IMR-90 (cell line): ENCODE data around the gene LRRK2. TPM values are rescaled to one million over a fixed set of nuclear protein-coding genes. Genes with fewer than 3 reads are reported as not detected.
"Not testable (repeated sequence)": the region's sequence is repeated elsewhere in the genome, so short reads cannot be mapped to it uniquely, and the experiment has no call there.

Source experiments
- ATAC-seq: fragments of 200-7000 bp; cut with Tn5 transposase; 2 replicates; pipeline ENCODE4 v1.9.1; 2020; ENCODE audit warnings: low read depth, mild to moderate bottlenecking, moderate library complexity
- BruUV-seq: library from RNA; stranded (reverse); fragments of 400-500 nt; replicated peaks from 2 replicates; lab custom pipeline; 2021; lab: Mats Ljungman, UMichigan
- CTCF ChIA-PET: fragments of 300-600 bp; formaldehyde crosslinking; extraction: SDS; loops from one replicate; lab custom pipeline; 2021; ENCODE audit warnings: antibody characterized with exemption; lab: Yijun Ruan, JAX
- POLR2A ChIA-PET: fragments of 300-600 bp; sonication (Branson Sonifier 250); formaldehyde crosslinking; loops from one replicate; lab custom pipeline; 2022; ENCODE audit warnings: antibody characterized with exemption; ENCODE audit not compliant: unreplicated experiment; lab: Charles Lee
- DNase-seq: peaks from one replicate; pipeline ENCODE4 v3.0.0; 2013
- H2AFZ ChIP-seq: replicated peaks from 2 replicates; pipeline ENCODE3; 2013; ENCODE audit warnings: low read length, mild to moderate bottlenecking; ENCODE audit not compliant: poor library complexity
- H2AK5ac ChIP-seq: 2 replicates; pipeline ENCODE4 v1.6.1; 2013; ENCODE audit warnings: low read depth, low read length, inconsistent platforms
- H2AK9ac ChIP-seq: replicated peaks from 2 replicates; pipeline ENCODE3; 2013; ENCODE audit warnings: mild to moderate bottlenecking, low read depth, low read length, moderate library complexity; ENCODE audit not compliant: poor library complexity
- H2BK120ac ChIP-seq: 2 replicates; pipeline ENCODE4 v1.6.1; 2013; ENCODE audit warnings: low read depth, low read length, inconsistent platforms
- H2BK15ac ChIP-seq: 3 replicates; pipeline ENCODE4 v1.6.1; 2013; ENCODE audit warnings: low read depth, low read length, inconsistent platforms
- H2BK20ac ChIP-seq: 2 replicates; pipeline ENCODE4 v1.6.1; 2013; ENCODE audit warnings: low read depth, mild to moderate bottlenecking, inconsistent platforms, low read length, moderate library complexity
- H2BK5ac ChIP-seq: 2 replicates; pipeline ENCODE4 v1.6.1; 2013; ENCODE audit warnings: mild to moderate bottlenecking, low read depth, low read length, inconsistent platforms; ENCODE audit not compliant: poor library complexity, severe bottlenecking
- H3K14ac ChIP-seq: replicated peaks from 2 replicates; pipeline ENCODE4 v1.6.1; 2013; ENCODE audit warnings: low read depth, low read length, inconsistent platforms
- H3K18ac ChIP-seq: 2 replicates; pipeline ENCODE4 v1.6.1; 2013; ENCODE audit warnings: low read depth, low read length, control low read depth
- H3K23ac ChIP-seq: 2 replicates; pipeline ENCODE4 v1.6.1; 2013; ENCODE audit warnings: low read depth, low read length, inconsistent platforms
- H3K27ac ChIP-seq: 2 replicates; pipeline ENCODE4 v1.5.1; 2013; ENCODE audit warnings: mild to moderate bottlenecking, control low read depth, low read length; ENCODE audit not compliant: insufficient read depth
- H3K27me3 ChIP-seq: 2 replicates; pipeline ENCODE4 v1.6.1; 2013; ENCODE audit warnings: low read length; ENCODE audit not compliant: control insufficient read depth, insufficient read depth
- H3K36me3 ChIP-seq: 2 replicates; pipeline ENCODE4 v1.6.1; 2013; ENCODE audit warnings: low read length, mixed read lengths; ENCODE audit not compliant: control insufficient read depth, insufficient read depth
- H3K4ac ChIP-seq: 2 replicates; pipeline ENCODE4 v1.6.1; 2013; ENCODE audit warnings: low read depth, low read length, inconsistent platforms
- H3K4me1 ChIP-seq: 2 replicates; pipeline ENCODE4 v1.6.1; 2013; ENCODE audit warnings: low read length, mixed read lengths; ENCODE audit not compliant: control insufficient read depth, insufficient read depth
- H3K4me2 ChIP-seq: 2 replicates; pipeline ENCODE4 v1.6.1; 2013; ENCODE audit warnings: low read depth, mild to moderate bottlenecking, control low read depth, low read length, moderate library complexity
- H3K4me3 ChIP-seq: 2 replicates; pipeline ENCODE4 v1.5.1; 2013; ENCODE audit warnings: low read depth, mild to moderate bottlenecking, control low read depth, low read length, moderate library complexity; ENCODE audit not compliant: insufficient read depth
- H3K56ac ChIP-seq: 2 replicates; pipeline ENCODE4 v1.6.1; 2013; ENCODE audit warnings: low read length, inconsistent platforms; ENCODE audit not compliant: insufficient read depth; ENCODE audit errors: extremely low read depth
- H3K79me1 ChIP-seq, 2 experiments: 2 replicates each; pipeline ENCODE4 v1.6.1; 2013; ENCODE audit warnings: low read length in 2 of 2, inconsistent platforms in 1 of 2, low read depth in 1 of 2
- H3K9ac ChIP-seq: 2 replicates; pipeline ENCODE4 v1.6.1; 2013; ENCODE audit warnings: low read depth, low read length, control low read depth
- H3K9me1 ChIP-seq: 2 replicates; pipeline ENCODE4 v1.6.1; 2013; ENCODE audit warnings: low read length, inconsistent platforms; ENCODE audit not compliant: insufficient read depth
- H3K9me3 ChIP-seq: 2 replicates; pipeline ENCODE4 v1.6.1; 2013; ENCODE audit warnings: low read length; ENCODE audit not compliant: control insufficient read depth, insufficient read depth
- H4K20me1 ChIP-seq: 2 replicates; pipeline ENCODE4 v1.6.1; 2013; ENCODE audit warnings: low read length, inconsistent platforms; ENCODE audit not compliant: insufficient read depth
- H4K5ac ChIP-seq: 2 replicates; pipeline ENCODE4 v1.6.1; 2013; ENCODE audit warnings: mild to moderate bottlenecking, low read depth, low read length, control low read depth
- H4K8ac ChIP-seq, 2 experiments: 2 replicates each; pipeline ENCODE4 v1.6.1; 2013; ENCODE audit warnings: low read depth in 2 of 2, low read length in 2 of 2, control low read depth in 1 of 2, inconsistent platforms in 1 of 2
- H4K91ac ChIP-seq: 2 replicates; pipeline ENCODE4 v1.6.1; 2013; ENCODE audit warnings: low read depth, low read length, inconsistent platforms; ENCODE audit not compliant: insufficient read depth
- WGBS, 2 experiments: methylation state at CpG; one replicate each; pipeline versions ENCODE4 v1.1.5 to v1.1.7; 2013; ENCODE audit warnings: missing lambda C conversion rate in 2 of 2; ENCODE audit not compliant: insufficient read length in 1 of 2; ENCODE audit errors: extremely low coverage in 2 of 2; 5-methylcytosine and 5-hydroxymethylcytosine counted together
- dilution Hi-C: fragments of 300-500 bp; cut with HindIII; formaldehyde crosslinking; loops from one replicate; pipeline ENCODE4 v1.14.3; 2018; ENCODE audit warnings: low sequenced_read_pairs; ENCODE audit not compliant: unreplicated experiment
- in situ Hi-C: fragments of 300-500 bp; cut with MboI; formaldehyde crosslinking; loops from 3 replicates; pipeline ENCODE4 v1.14.3; 2019; ENCODE audit warnings: low sequenced_read_pairs, inconsistent platforms, mixed read lengths
- intact Hi-C: fragments of 100-400 bp; cut with micrococcal nuclease; formaldehyde crosslinking; loops from 2 replicates; pipeline ENCODE4 v1.10.0; 2022
- polyA plus RNA-seq, 3 experiments: library from polyadenylated mRNA; depleted of rRNA; stranded (reverse); fragments of >200 nt; gene quantifications; 2 replicates each; pipeline ENCODE4 v1.2.3, GENCODE V29; 2012; ENCODE audit warnings: low replicate concordance in 1 of 3
- total RNA-seq: library from RNA; depleted of rRNA; stranded (reverse); fragments of >200 nt; gene quantifications from 2 replicates; pipeline ENCODE4 v1.2.3, GENCODE V29; 2012

LRRK2 gene
- total and polyA plus RNA-seq, 2 of the 4 experiments (the other 2 are of a cell fraction): 0.17 to 0.54 TPM

DNA sequence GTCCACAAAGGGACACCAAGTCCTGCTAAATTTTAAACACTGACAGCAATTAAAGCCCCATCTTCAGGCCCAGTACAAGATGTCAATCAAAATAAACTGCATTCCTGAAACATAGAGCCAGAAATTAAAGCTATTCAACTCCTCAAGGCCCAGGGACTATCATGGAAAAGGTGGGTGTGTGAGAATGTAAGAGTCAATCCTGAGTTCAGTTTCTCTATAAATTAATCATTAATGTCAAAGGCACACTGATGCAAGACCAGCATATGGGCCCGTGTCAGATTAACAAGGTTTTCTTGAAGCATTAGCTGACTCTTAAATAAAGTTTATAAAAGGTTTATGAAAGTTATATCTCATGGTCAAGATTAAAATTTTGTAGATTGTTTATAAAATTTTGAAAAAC lies 13.6 kb upstream of the LRRK2 start:
- no CpG with 5 or more reads among the region's 1 CpG for WGBS, 2 experiments

More for the DNA sequence above, 13.6 kb upstream of the LRRK2 start:
- H4K20me1 ChIP-seq, in situ Hi-C loops, H4K91ac ChIP-seq, H3K18ac ChIP-seq, H3K23ac ChIP-seq, H3K4ac ChIP-seq, H4K5ac ChIP-seq, H2BK20ac ChIP-seq, DNase-seq, H3K9me1 ChIP-seq, H2AK5ac ChIP-seq, H2BK120ac ChIP-seq, H2BK15ac ChIP-seq, H3K27ac ChIP-seq, BruUV-seq, H3K36me3 ChIP-seq, H3K56ac ChIP-seq, H3K9me3 ChIP-seq, H3K79me1 ChIP-seq, CTCF ChIA-PET, H4K8ac ChIP-seq, H2AFZ ChIP-seq, H2BK5ac ChIP-seq, intact Hi-C loops, POLR2A ChIA-PET, H3K9ac ChIP-seq, H3K27me3 ChIP-seq, H3K14ac ChIP-seq, H3K4me3 ChIP-seq, H2AK9ac ChIP-seq, H3K4me2 ChIP-seq, H3K4me1 ChIP-seq, dilution Hi-C loops, ATAC-seq: not testable (repeated sequence)
